Astrocyte of the spinal cord (primary cell): ENCODE measurements around the gene IGFN1.

Experiments
- DNase-seq: peaks from one replicate; pipeline ENCODE4 v3.0.0; 2011; ENCODE audit warnings: low read depth, low spot score
- H3K4me3 ChIP-seq: 2 replicates; pipeline ENCODE4 v1.5.1; 2011; ENCODE audit warnings: low read depth, mild to moderate bottlenecking, low read length, moderate library complexity
- CTCF ChIP-seq: IDR thresholded peaks from 2 replicates; pipeline ENCODE4 v1.5.1; 2012; ENCODE audit warnings: low read depth, mild to moderate bottlenecking, low read length, inconsistent platforms
- in situ Hi-C: cut with HindIII; loops from 2 replicates; pipeline ENCODE4 v1.10.0; 2017; ENCODE audit warnings: low sequenced_read_pairs

The IGFN1 gene

GRCh38 chr1:201214886-201215285 is 24.3 kb downstream of the IGFN1 start:
- no peak overlapping the region for H3K4me3 ChIP-seq
- in situ Hi-C loops: no loop called here
- no peak for DNase-seq
- no peak for TF ChIP-seq CTCF

- in situ Hi-C loops: no loop called here
- no peak for DNase-seq
- no peak for TF ChIP-seq CTCF
- H3K4me3 ChIP-seq: no peak overlapping the region
Measured at GRCh38 chr1:201215531-201216357, 25.1 kb downstream of the IGFN1 start.

GRCh38 chr1:201216395-201217085 is 25.9 kb downstream of the IGFN1 start:
- TF ChIP-seq CTCF: no peak
- in situ Hi-C loops: no loop called here
- H3K4me3 ChIP-seq: no peak overlapping the region
- no peak for DNase-seq

- in situ Hi-C loops: no loop called here
- DNase-seq: no peak
Measured at GRCh38 chr1:201217146-201217545, 26.5 kb downstream of the IGFN1 start.

GRCh38 chr1:201217851-201218250 is 27.2 kb downstream of the IGFN1 start:
- H3K4me3 ChIP-seq: no peak overlapping the region
- no peak for DNase-seq
- no peak for TF ChIP-seq CTCF
- in situ Hi-C loops: no loop called here

More at GRCh38 chr1:201217146-201217545, 26.5 kb downstream of the IGFN1 start:
- no peak overlapping the region for H3K4me3 ChIP-seq
- TF ChIP-seq CTCF: no peak

- no peak overlapping the region for H3K4me3 ChIP-seq
- no peak for TF ChIP-seq CTCF
- DNase-seq: no peak
- in situ Hi-C loops: no loop called here
Measured at GRCh38 chr1:201218409-201218808, 27.8 kb downstream of the IGFN1 start.
